ENCODE data around the gene FGR. TPM values are rescaled to one million over a fixed set of nuclear protein-coding genes. Genes with fewer than 3 reads are reported as not detected.

The FGR gene
- total and polyA plus RNA-seq, 2 experiments from 2014 or later = 0.53 to 0.56 TPM

GRCh38 chr1:27638805-27639204, 3.8 kb upstream of the FGR start:
- no peak for ATAC-seq

GRCh38 chr1:27638047-27638734, 3.2 kb upstream of the FGR start:
- Histone ChIP-seq H3K27ac (ENCODE audit: low read depth) (no peak overlapping the region), H3K4me2 (no peak overlapping the region), H3K4me3 (no peak overlapping the region), H4K20me1 (replicated peaks; ENCODE audit: insufficient read depth) (no peaks in the 10 kb centered on the region), H2AFZ (no peak overlapping the region), H3K79me2 (replicated peaks; ENCODE audit: insufficient read depth) (no peaks in the 10 kb centered on the region), H3F3A (replicated peaks; ENCODE audit: low read depth) (peaks cover 5% of the 10 kb centered on the region; the same call in 1 of the 2 replicates), H3K27me3 (ENCODE audit: insufficient read depth) (peaks cover 33% of the 10 kb centered on the region), H3K4me1 (ENCODE audit: insufficient read depth) (peaks cover 8% of the 10 kb centered on the region; the same call in 1 of the 2 replicates), H3K36me3 (ENCODE audit: insufficient read depth) (no peaks in the 10 kb centered on the region), H3K9me2 (ENCODE audit: insufficient read depth) (no peaks in the 10 kb centered on the region)
- no peak for DNase-seq (ENCODE audit: low spot score)
- TF ChIP-seq EZH2phosphoT487 (IDR thresholded peaks at IDR 0.05; ENCODE audit: unreplicated experiment) (no peak), ZNF331 (CRISPR knock-in tag; IDR thresholded peaks at IDR 0.05; ENCODE audit: low read depth) (no peak), ZNF114 (CRISPR knock-in tag; IDR thresholded peaks at IDR 0.05) (no peak)
- TF ChIP-seq, protein P1, sequence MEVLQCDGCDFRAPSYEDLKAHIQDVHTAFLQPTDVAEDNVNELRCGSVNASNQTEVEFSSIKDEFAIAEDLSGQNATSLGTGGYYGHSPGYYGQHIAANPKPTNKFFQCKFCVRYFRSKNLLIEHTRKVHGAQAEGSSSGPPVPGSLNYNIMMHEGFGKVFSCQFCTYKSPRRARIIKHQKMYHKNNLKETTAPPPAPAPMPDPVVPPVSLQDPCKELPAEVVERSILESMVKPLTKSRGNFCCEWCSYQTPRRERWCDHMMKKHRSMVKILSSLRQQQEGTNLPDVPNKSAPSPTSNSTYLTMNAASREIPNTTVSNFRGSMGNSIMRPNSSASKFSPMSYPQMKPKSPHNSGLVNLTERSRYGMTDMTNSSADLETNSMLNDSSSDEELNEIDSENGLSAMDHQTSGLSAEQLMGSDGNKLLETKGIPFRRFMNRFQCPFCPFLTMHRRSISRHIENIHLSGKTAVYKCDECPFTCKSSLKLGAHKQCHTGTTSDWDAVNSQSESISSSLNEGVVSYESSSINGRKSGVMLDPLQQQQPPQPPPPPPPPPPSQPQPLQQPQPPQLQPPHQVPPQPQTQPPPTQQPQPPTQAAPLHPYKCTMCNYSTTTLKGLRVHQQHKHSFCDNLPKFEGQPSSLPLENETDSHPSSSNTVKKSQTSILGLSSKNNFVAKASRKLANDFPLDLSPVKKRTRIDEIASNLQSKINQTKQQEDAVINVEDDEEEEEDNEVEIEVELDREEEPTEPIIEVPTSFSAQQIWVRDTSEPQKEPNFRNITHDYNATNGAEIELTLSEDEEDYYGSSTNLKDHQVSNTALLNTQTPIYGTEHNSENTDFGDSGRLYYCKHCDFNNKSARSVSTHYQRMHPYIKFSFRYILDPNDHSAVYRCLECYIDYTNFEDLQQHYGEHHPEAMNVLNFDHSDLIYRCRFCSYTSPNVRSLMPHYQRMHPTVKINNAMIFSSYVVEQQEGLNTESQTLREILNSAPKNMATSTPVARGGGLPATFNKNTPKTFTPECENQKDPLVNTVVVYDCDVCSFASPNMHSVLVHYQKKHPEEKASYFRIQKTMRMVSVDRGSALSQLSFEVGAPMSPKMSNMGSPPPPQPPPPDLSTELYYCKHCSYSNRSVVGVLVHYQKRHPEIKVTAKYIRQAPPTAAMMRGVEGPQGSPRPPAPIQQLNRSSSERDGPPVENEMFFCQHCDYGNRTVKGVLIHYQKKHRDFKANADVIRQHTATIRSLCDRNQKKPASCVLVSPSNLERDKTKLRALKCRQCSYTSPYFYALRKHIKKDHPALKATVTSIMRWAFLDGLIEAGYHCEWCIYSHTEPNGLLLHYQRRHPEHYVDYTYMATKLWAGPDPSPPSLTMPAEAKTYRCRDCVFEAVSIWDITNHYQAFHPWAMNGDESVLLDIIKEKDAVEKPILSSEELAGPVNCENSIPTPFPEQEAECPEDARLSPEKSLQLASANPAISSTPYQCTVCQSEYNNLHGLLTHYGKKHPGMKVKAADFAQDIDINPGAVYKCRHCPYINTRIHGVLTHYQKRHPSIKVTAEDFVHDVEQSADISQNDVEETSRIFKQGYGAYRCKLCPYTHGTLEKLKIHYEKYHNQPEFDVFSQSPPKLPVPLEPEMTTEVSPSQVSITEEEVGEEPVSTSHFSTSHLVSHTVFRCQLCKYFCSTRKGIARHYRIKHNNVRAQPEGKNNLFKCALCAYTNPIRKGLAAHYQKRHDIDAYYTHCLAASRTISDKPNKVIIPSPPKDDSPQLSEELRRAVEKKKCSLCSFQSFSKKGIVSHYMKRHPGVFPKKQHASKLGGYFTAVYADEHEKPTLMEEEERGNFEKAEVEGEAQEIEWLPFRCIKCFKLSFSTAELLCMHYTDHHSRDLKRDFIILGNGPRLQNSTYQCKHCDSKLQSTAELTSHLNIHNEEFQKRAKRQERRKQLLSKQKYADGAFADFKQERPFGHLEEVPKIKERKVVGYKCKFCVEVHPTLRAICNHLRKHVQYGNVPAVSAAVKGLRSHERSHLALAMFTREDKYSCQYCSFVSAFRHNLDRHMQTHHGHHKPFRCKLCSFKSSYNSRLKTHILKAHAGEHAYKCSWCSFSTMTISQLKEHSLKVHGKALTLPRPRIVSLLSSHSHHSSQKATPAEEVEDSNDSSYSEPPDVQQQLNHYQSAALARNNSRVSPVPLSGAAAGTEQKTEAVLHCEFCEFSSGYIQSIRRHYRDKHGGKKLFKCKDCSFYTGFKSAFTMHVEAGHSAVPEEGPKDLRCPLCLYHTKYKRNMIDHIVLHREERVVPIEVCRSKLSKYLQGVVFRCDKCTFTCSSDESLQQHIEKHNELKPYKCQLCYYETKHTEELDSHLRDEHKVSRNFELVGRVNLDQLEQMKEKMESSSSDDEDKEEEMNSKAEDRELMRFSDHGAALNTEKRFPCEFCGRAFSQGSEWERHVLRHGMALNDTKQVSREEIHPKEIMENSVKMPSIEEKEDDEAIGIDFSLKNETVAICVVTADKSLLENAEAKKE (CRISPR knock-in tag; IDR thresholded peaks at IDR 0.05) = no peak
- Mint-ChIP-seq H3K27ac (no peak overlapping the region), H3K4me3 (no peak overlapping the region), H3K9me3 (no peaks in the 10 kb centered on the region), H3K27me3 (ENCODE audit: insufficient read depth, low read depth, poor library complexity) (peaks cover 34% of the 10 kb centered on the region), H3K36me3 (ENCODE audit: low read depth) (no peaks in the 10 kb centered on the region), H3K4me1 (peaks cover 4% of the 10 kb centered on the region; the same call in 2 of the 3 replicates)
- ATAC-seq = no peak

More at GRCh38 chr1:27638805-27639204, 3.8 kb upstream of the FGR start:
- Histone ChIP-seq H3K4me3 (no peak overlapping the region), H3K27ac (ENCODE audit: low read depth) (no peak overlapping the region), H2AFZ (no peak overlapping the region), H3K4me1 (ENCODE audit: insufficient read depth) (peaks cover 13% of the 10 kb centered on the region; the same call in 1 of the 2 replicates), H3K4me2 (no peak overlapping the region), H3K36me3 (ENCODE audit: insufficient read depth) (no peaks in the 10 kb centered on the region), H3K27me3 (ENCODE audit: insufficient read depth) (peaks cover 27% of the 10 kb centered on the region), H3K9me2 (ENCODE audit: insufficient read depth) (no peaks in the 10 kb centered on the region), H3K79me2 (replicated peaks; ENCODE audit: insufficient read depth) (no peaks in the 10 kb centered on the region), H4K20me1 (replicated peaks; ENCODE audit: insufficient read depth) (no peaks in the 10 kb centered on the region), H3F3A (replicated peaks; ENCODE audit: low read depth) (peaks cover 5% of the 10 kb centered on the region; the same call in 1 of the 2 replicates)
- Mint-ChIP-seq H3K36me3 (ENCODE audit: low read depth) (no peaks in the 10 kb centered on the region), H3K4me1 (peaks cover 10% of the 10 kb centered on the region; the same call in 2 of the 3 replicates), H3K4me3 (no peak overlapping the region), H3K27me3 (ENCODE audit: insufficient read depth, low read depth, poor library complexity) (peaks cover 28% of the 10 kb centered on the region), H3K9me3 (no peaks in the 10 kb centered on the region; the same call in 2 of the 3 replicates), H3K27ac (no peak overlapping the region)
- no peak for DNase-seq (ENCODE audit: low spot score)
- no peak for TF ChIP-seq ETS1 (IDR thresholded peaks at IDR 0.05)
- TF ChIP-seq NANOG (IDR thresholded peaks at IDR 0.05; ENCODE audit: borderline replicate concordance) = no peak

Measured in GM23338 (cell line).